ENCODE data around the gene FAM43B. TPM values are rescaled to one million over a fixed set of nuclear protein-coding genes. Genes with fewer than 3 reads are reported as not detected.
"Not testable (repeated sequence)": the region's sequence is repeated elsewhere in the genome, so short reads cannot be mapped to it uniquely, and the experiment has no call there.

Gene FAM43B, protein sequence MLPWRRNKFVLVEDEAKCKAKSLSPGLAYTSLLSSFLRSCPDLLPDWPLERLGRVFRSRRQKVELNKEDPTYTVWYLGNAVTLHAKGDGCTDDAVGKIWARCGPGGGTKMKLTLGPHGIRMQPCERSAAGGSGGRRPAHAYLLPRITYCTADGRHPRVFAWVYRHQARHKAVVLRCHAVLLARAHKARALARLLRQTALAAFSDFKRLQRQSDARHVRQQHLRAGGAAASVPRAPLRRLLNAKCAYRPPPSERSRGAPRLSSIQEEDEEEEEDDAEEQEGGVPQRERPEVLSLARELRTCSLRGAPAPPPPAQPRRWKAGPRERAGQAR
- not detected for total RNA-seq

- Mint-ChIP-seq H3K4me1 (ENCODE audit: low read depth) (no peaks in the 10 kb centered on the region), H3K9me3 (no peaks in the 10 kb centered on the region), H3K36me3 (ENCODE audit: insufficient read depth in 2 of 2) (no peaks in the 10 kb centered on the region), H3K27me3 (ENCODE audit: low read depth) (peaks cover 12% of the 10 kb centered on the region), H3K4me3 (no peak within 1 kb of the TSS), H3K27ac (no peak within 1 kb of the TSS)
- DNase-seq (peak; percentile 4 to 8), ATAC-seq (replicated peaks in 1 of 2) (peak; percentile 20 to 50)
These were observed at the start of gene FAM43B for GRCh38 chr1:20551945-20552727. FAM43B (plus strand) TSS chr1:20552573; CDS start chr1:20552974, 401 bp downstream.

- peaks cover 29% of the 10 kb centered on the region for H3K4me1 Mint-ChIP-seq (ENCODE audit: low read depth)
- H3K9me3 Mint-ChIP-seq = no peaks in the 10 kb centered on the region
- DNase-seq (no peak), ATAC-seq (replicated peaks in 1 of 2) (no peak)
- H3K27ac Mint-ChIP-seq = peak overlapping the region; percentile 84
- peaks cover 2 to 5% of the 10 kb centered on the region in 2 donors for H3K36me3 Mint-ChIP-seq (ENCODE audit: insufficient read depth in 2 of 2)
- H3K4me3 Mint-ChIP-seq = peak overlapping the region; percentile 34 to 39
- H3K27me3 Mint-ChIP-seq (ENCODE audit: low read depth) = no peaks in the 10 kb centered on the region
These were observed 46.9 kb upstream of the FAM43B start for GRCh38 chr1:20505488-20505887.

DNA sequence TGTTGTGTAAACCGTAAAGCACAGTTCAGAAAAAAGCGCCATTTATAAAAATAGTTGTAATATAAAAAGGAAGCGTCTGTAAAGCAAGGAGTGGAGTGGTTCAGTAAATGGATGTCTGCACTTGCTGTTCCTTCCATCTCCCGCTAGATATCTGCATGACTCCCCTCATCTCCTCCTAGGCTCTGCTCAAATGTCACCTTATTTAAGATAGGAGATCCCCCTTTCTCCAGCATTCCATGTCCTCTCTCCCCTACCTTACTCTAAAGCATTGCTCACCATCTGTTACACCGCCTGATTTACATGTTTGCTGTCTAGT is 45.2 kb upstream of the FAM43B start:
- peak overlapping the region; percentile 83 to 89 for H3K4me3 Mint-ChIP-seq
- DNase-seq (no peak), ATAC-seq (replicated peaks in 1 of 2) (peak; percentile 10 to 12)
- peaks cover 1 to 2% of the 10 kb centered on the region in 2 donors for H3K36me3 Mint-ChIP-seq (ENCODE audit: insufficient read depth in 2 of 2)
- peaks cover 29% of the 10 kb centered on the region for H3K4me1 Mint-ChIP-seq (ENCODE audit: low read depth)
- peak overlapping the region; percentile 58 for H3K27ac Mint-ChIP-seq
- H3K27me3 Mint-ChIP-seq (ENCODE audit: low read depth) = no peaks in the 10 kb centered on the region
- H3K9me3 Mint-ChIP-seq = no peaks in the 10 kb centered on the region

DNA sequence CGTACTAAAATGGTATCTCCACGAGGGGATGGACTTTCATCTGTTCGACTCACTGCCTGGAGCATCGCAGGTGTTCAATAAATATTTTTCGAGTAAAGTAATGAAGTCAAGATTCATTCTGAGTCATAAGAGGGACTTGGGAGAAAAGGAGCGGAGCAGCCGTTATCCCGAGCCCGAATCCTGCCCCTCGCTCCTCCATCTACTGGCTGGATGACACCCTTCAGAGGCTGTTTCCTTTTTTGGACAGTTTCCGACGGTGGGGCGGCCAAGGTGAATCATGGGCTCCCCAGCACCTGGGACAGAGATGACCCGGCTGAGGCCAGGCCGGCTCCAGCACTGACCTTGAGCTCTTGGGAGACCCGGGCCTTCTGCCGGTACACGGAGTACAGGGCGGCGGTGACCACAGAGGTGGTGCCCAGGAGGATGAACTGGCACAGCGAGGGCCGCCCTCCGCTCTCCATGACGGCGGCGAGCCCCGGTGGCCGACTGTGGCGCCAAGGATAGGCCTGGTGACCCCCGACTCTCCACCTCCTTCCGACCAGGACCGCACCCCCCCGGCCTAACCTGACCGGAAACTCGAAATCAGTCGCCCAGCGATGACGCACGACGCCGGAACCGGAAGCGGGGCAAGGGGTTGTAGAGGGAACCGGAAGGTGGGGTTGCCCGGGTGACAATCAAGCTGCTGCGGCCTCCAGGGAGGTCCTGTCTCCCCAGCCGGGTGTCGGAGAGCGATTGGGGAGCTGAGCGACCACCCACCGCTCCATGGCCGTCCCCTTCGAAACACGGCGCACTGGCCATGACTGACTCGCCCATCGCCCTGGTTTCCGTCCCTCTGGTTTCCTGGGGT is 44.6 kb upstream of the FAM43B start, which contains the start of gene MUL1:
Gene MUL1, minus strand, starts transcription at position 588 of the 847 bp plus-strand sequence. Its CDS starts 127 bp downstream, at position 461.
- H3K9me3 Mint-ChIP-seq = no peaks in the 10 kb centered on the region
- ATAC-seq (replicated peaks in 1 of 2) (peak; percentile 99), DNase-seq (peak; percentile 94 to 96)
- H3K4me3 Mint-ChIP-seq = peak within 1 kb of the TSS; percentile 83 to 89
- peaks cover 0 to 2% of the 10 kb centered on the region in 2 donors for H3K36me3 Mint-ChIP-seq (ENCODE audit: insufficient read depth in 2 of 2)
- peak within 1 kb of the TSS; percentile 58 for H3K27ac Mint-ChIP-seq
- peaks cover 29% of the 10 kb centered on the region for H3K4me1 Mint-ChIP-seq (ENCODE audit: low read depth)
- H3K27me3 Mint-ChIP-seq (ENCODE audit: low read depth) = no peaks in the 10 kb centered on the region

DNA sequence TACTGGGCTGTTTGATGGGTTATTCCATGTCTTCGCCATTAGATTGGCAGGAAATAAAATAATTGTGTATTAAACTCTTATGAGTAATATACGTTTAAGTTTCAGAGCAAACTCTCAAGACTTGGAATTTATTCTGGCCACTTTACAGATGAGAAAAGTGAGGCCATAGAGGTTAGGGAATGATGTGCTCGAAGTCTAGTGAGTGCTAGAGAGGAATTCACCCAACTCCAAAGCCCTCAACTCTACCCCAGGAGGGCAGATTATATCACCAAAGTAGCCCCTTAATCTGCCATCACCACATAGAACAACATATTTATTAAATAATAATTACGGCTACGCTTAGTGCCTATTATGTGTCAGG is 44.0 kb upstream of the FAM43B start:
- Mint-ChIP-seq H3K27ac (peak overlapping the region; percentile 50), H3K4me3 (peak overlapping the region; percentile 83 to 89), H3K4me1 (ENCODE audit: low read depth) (peaks cover 29% of the 10 kb centered on the region), H3K36me3 (ENCODE audit: insufficient read depth in 2 of 2) (peaks cover 0 to 2% of the 10 kb centered on the region in 2 donors), H3K9me3 (no peaks in the 10 kb centered on the region), H3K27me3 (ENCODE audit: low read depth) (no peaks in the 10 kb centered on the region)
- DNase-seq (no peak), ATAC-seq (replicated peaks in 1 of 2) (no peak)

GRCh38 chr1:20511518-20512428 is 40.6 kb upstream of the FAM43B start:
- DNase-seq (no peak), ATAC-seq (replicated peaks in 1 of 2) (no peak)
- no peaks in the 10 kb centered on the region for H3K9me3 Mint-ChIP-seq
- H3K4me3 Mint-ChIP-seq = no peak overlapping the region
- no peaks in the 10 kb centered on the region for H3K36me3 Mint-ChIP-seq (ENCODE audit: insufficient read depth in 2 of 2)
- no peaks in the 10 kb centered on the region for H3K27me3 Mint-ChIP-seq (ENCODE audit: low read depth)
- no peak overlapping the region for H3K27ac Mint-ChIP-seq
- H3K4me1 Mint-ChIP-seq (ENCODE audit: low read depth) = peaks cover 8% of the 10 kb centered on the region

- not testable (repeated sequence) for H3K36me3 Mint-ChIP-seq (ENCODE audit: insufficient read depth in 2 of 2); H3K9me3 Mint-ChIP-seq; DNase-seq; H3K4me1 Mint-ChIP-seq (ENCODE audit: low read depth); H3K4me3 Mint-ChIP-seq; ATAC-seq (replicated peaks in 1 of 2); H3K27ac Mint-ChIP-seq
- peaks cover 13% of the 10 kb centered on the region for H3K27me3 Mint-ChIP-seq (ENCODE audit: low read depth)
These were observed 32.6 kb upstream of the FAM43B start for GRCh38 chr1:20519609-20520262.

DNA sequence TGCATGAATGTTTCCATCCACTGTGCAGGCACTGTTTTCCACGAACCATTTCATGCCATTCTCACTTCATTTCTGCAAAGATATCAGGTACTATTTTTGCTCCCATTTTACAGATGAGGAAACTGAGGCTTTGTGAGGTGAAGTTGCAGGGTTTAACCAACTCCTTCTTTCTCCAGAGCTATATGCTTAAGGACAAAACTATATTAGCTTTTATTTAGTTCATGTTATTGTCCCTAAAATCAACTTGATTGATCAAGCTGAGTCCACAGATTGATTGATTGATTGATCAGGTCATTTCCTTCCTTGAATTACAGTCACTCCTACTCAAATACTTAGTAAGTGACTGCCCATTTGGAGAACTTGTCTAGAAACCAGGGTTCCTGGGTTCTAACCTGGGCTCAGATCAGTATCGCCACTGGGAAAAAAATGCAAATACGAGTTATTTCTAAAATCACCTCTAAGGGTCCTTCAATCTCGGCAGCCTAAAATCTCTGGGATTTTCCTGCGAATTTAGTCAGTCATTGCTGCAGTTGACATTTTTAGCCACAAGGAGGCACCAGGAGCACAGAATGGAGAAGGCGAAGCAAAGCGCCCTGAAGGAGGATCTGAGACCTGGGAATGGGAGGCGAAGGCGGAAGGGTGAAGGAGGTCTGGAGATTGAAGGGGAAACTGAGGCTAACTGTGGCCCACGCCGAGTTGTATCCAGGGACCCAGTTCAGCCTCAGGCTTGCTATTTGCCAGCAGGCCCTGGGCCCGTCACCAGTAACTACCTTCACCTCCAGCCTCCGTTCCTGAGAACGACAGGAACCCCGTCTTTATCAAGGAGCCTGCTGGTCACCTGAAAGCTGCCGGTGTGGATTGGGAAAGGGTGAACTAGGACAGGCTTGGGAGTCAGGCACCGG is 30.2 kb upstream of the FAM43B start:
- ATAC-seq (replicated peaks in 1 of 2) = peak in 1 of 2 donors; percentile 42

DNA sequence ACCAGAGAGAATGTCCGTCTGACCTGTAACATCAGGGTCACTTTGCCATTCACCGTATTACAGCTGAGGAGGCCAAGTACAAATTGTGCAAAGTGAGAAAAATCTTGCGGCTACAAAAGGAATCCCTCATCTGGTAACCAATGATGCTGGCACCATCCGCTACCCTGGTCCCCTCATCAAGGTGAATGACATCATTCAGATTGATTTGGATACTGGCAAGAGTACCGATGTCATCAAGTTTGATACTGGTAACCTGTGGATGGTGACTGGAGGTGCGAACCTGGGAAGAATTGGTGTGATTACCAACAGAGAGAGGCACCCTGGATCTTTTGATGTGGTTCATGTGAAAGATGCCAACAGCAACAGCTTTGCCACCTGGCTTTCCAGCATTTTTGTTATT is 26.1 kb upstream of the FAM43B start:
- Mint-ChIP-seq H3K4me3 (no peak overlapping the region), H3K36me3 (ENCODE audit: insufficient read depth in 2 of 2) (no peaks in the 10 kb centered on the region), H3K27ac (no peak overlapping the region), H3K4me1 (ENCODE audit: low read depth) (no peaks in the 10 kb centered on the region), H3K27me3 (ENCODE audit: low read depth) (peaks cover 25% of the 10 kb centered on the region), H3K9me3 (no peaks in the 10 kb centered on the region)
- DNase-seq (no peak), ATAC-seq (replicated peaks in 1 of 2) (no peak)

More for the DNA sequence above, 30.2 kb upstream of the FAM43B start:
- H3K36me3 Mint-ChIP-seq (ENCODE audit: insufficient read depth in 2 of 2) = no peaks in the 10 kb centered on the region
- no peaks in the 10 kb centered on the region for H3K9me3 Mint-ChIP-seq
- H3K27me3 Mint-ChIP-seq (ENCODE audit: low read depth) = peaks cover 19% of the 10 kb centered on the region
- H3K4me1 Mint-ChIP-seq (ENCODE audit: low read depth) = no peaks in the 10 kb centered on the region
- H3K27ac Mint-ChIP-seq = no peak overlapping the region
- H3K4me3 Mint-ChIP-seq = no peak overlapping the region
- DNase-seq = peak; percentile 72 to 74

DNA sequence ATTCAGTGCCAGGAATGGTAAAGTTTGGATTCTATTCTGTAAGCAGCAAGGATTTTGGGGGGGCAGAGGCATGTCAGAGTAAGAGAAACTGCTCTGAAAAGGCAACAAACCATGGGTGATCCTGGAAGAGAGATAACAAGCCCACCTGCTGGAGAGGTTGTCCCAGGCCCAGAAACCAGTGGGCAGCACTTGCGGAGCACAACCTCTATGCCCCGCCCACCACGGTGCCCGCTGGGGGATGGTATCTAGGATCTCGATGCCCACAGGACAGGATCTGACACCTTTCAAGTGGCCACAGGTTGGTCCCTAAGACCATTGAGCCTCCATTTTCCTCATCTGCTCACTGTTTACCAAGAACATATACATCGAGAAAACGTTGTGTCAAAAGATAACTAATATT is 24.2 kb upstream of the FAM43B start:
- Mint-ChIP-seq H3K27me3 (ENCODE audit: low read depth) (peaks cover 26% of the 10 kb centered on the region), H3K36me3 (ENCODE audit: insufficient read depth in 2 of 2) (no peaks in the 10 kb centered on the region), H3K27ac (no peak overlapping the region), H3K4me1 (ENCODE audit: low read depth) (no peaks in the 10 kb centered on the region), H3K4me3 (no peak overlapping the region), H3K9me3 (no peaks in the 10 kb centered on the region)
- ATAC-seq (replicated peaks in 1 of 2) (no peak), DNase-seq (no peak)

- H3K4me1 Mint-ChIP-seq (ENCODE audit: low read depth) = no peaks in the 10 kb centered on the region
- ATAC-seq (replicated peaks in 1 of 2) (no peak), DNase-seq (no peak)
- H3K4me3 Mint-ChIP-seq = no peak overlapping the region
- no peaks in the 10 kb centered on the region for H3K9me3 Mint-ChIP-seq
- H3K27ac Mint-ChIP-seq = no peak overlapping the region
- no peaks in the 10 kb centered on the region for H3K36me3 Mint-ChIP-seq (ENCODE audit: insufficient read depth in 2 of 2)
- peaks cover 47% of the 10 kb centered on the region for H3K27me3 Mint-ChIP-seq (ENCODE audit: low read depth)
These were observed 22.1 kb upstream of the FAM43B start for GRCh38 chr1:20530306-20530705.
